Erythroblast (primary cell): ENCODE data around the gene TRMT6.

Experiments used
- GATA1 ChIP-seq: IDR thresholded peaks from 2 replicates; pipeline ENCODE4 v1.6.1; 2011; ENCODE audit warnings: low read depth, mild to moderate bottlenecking, control low read depth, low read length, moderate library complexity
- POLR2A ChIP-seq: IDR thresholded peaks from 2 replicates; pipeline ENCODE4 v1.6.1; 2011; ENCODE audit warnings: mild to moderate bottlenecking, low read length

GRCh38 chr20:5974531-5974930 is 24.2 kb upstream of the TRMT6 start:
- TF ChIP-seq POLR2A = no peak
- TF ChIP-seq GATA1 = no peak
